Cardiac fibroblast (primary cell): ENCODE measurements around the gene FOXA1.

Experiments used
- DNase-seq, 2 donors: peaks; one replicate each; pipeline versions ENCODE4 v3.0.0 to v3.0.0-alpha.2; 2010; ENCODE audit warnings: low read depth in 2 of 2
- H3K4me3 ChIP-seq, 2 donors: replicated peaks in 1 of 2; 1 replicate in 1 of 2; 2 replicates in 1 of 2; pipeline ENCODE4 v1.5.1; 2011; ENCODE audit warnings: low read depth in 2 of 2, low read length in 2 of 2, mild to moderate bottlenecking in 2 of 2, moderate library complexity in 1 of 2
- TF ChIP-seq, protein P1 (sequence below): IDR thresholded peaks from one replicate; pipeline ENCODE4 v1.5.1; 2011; ENCODE audit warnings: low read depth, mild to moderate bottlenecking, low read length, inconsistent platforms

The FOXA1 gene

DNA sequence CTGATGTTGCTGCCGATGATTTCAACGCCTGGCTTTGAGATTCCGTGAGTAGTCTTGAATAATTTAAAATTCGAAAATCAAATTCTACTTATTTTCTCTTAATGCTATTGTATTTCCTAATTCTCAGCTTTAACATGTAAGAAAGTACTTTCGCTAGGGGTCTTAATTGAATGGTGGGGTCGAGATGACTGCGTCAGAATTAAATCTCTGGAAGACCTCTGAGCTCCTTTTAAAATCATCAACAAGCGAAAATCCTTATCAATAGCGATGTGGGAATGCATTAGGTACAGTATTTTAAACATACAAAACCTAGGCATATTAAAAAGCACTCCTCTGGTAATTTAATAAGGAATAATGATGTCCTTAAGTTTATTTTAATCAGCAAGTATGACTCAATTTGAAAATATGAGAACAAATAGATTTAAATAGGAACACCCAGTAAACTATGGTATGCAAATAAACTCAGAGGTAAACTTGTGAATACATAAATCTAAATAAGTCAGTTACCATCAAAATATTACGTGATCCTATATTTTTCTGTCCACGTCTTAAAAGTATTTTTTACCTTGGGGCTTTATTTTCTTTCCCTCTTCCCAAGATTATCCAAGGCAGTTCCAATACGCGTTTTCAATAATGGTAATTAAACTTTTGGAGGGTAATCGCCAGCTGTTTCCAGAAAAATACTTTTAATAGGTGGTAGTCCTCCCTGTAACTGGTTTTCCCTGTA is 1.4 kb downstream of the FOXA1 start:
- DNase-seq, result no peak
- TF ChIP-seq, protein P1, sequence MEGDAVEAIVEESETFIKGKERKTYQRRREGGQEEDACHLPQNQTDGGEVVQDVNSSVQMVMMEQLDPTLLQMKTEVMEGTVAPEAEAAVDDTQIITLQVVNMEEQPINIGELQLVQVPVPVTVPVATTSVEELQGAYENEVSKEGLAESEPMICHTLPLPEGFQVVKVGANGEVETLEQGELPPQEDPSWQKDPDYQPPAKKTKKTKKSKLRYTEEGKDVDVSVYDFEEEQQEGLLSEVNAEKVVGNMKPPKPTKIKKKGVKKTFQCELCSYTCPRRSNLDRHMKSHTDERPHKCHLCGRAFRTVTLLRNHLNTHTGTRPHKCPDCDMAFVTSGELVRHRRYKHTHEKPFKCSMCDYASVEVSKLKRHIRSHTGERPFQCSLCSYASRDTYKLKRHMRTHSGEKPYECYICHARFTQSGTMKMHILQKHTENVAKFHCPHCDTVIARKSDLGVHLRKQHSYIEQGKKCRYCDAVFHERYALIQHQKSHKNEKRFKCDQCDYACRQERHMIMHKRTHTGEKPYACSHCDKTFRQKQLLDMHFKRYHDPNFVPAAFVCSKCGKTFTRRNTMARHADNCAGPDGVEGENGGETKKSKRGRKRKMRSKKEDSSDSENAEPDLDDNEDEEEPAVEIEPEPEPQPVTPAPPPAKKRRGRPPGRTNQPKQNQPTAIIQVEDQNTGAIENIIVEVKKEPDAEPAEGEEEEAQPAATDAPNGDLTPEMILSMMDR, result no peak
- no peak overlapping the region for H3K4me3 ChIP-seq

DNA sequence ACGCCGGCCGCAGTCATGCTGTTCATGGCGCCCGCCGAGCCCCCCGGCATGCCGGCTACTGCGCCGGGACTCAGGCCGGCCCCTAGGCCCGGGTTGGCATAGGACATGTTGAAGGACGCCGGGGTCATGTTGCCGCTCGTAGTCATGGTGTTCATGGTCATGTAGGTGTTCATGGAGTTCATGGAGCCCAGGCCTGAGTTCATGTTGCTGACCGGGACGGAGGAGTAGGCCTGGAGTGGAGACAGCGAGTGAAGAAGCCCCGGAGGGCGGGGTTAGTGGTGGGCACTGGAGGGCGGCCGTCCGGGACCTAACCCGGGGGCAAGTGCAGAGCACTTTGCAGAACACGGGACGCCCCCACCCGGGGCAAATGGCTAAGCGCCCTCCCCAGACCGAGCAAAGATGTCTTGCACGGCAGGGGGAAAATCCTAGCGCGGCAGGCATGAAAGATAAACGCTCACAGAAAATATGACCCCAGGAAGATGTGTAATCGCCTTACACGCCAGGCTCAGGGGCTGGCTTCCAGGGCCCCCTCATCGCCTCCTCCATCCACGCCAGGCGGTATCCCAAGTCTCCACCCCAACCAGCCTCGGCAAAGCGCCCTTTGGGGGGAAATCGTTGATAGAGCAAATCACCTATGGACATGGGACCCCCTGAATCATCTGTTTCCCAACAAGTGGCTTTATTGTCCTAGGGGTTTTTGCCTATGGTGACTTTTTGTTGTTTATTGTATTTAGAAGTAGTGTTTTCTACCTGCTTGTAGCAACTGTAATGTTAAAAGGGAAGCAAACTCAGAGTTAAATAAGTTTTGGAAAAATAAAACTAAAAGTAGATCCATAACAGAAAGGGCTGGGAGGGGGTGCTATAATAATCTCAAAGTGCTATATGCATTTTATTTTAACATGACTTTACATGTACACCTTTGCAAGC is 2.3 kb downstream of the FOXA1 start:
- H3K4me3 ChIP-seq, result no peak overlapping the region
- TF ChIP-seq, protein P1, result no peak
- DNase-seq, result no peak

DNA sequence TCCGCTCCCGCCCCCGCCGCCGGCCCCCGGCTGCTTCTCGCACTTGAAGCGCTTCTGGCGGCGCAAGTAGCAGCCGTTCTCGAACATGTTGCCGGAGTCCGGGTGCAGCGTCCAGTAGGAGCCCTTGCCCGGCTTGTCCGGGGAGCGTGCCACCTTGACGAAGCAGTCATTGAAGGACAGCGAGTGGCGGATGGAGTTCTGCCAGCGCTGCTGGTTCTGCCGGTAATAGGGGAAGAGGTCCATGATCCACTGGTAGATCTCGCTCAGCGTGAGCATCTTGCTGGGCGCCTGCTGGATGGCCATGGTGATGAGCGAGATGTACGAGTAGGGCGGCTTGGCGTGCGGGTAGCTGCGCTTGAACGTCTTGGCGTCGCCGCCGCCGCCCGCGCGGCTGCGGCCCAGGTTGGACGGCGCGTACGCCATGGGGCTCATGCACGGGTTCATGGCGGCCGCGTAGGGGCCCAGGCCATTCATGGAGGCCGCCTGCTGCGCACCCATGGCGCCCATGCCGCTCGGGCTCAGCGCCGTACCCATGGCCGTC is 3.0 kb downstream of the FOXA1 start:
- no peak for DNase-seq
- H3K4me3 ChIP-seq, result no peak overlapping the region
- TF ChIP-seq, protein P1, result no peak

DNA sequence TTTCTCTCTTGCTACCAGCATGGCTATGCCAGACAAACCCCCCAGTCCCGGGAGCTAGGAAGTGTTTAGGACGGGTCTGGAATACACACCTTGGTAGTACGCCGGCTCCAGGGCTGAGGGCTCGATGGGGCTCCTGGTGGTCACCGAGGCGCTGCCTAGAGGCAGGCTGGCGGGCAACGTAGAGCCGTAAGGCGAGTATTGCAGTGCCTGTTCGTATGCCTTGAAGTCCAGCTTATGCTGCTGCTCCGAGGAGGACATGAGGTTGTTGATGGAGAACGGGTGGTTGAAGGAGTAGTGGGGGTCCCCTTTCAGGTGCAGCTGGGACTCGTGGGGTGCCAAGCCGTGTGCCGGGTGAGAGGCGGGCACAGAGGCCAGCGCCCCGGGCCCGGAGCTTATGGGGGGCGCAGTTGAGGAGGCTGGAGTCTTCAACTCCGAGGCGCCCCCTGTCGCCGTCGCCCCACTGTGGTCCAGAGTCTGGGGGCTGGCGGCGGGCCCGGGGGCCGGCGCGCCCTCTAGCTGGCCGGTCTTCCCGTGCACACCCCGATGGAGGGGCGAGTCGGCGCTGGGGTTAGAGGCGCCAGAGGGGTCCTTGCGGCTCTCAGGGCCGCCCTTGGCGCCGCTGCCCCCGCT is 3.6 kb downstream of the FOXA1 start:
- TF ChIP-seq, protein P1, result no peak
- no peak for DNase-seq
- no peak overlapping the region for H3K4me3 ChIP-seq

DNA sequence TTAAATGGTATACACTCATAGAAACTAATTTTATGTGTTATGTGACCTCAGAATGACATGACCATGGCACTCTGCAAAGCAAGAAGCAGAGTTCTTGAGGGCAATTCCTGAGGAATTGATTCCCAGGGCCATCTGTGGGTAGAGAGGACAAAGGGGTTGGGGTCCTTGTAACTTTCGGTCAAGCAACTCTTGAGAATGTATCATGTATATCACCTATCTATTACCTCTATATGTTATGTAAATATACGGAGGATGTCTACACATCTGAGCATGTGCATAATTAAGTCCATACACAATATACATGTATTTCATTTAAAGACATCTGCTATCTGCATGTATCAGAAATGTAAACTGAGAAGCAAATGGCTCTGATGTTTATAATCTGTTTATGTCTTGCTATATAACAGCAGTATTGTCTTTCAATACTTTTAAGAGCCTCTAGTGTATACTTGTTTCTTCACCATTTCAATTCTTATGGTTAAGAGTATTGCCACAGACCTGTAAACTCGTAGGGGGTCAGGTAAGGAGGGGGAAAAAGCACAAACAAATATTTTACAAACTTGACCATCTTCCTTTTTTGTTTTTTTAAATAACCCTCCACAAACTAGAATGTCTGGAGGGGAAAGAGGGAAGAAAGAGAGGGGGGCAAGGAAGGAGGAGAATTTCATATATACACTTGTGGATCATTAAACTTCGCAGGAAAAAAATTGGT is 4.5 kb downstream of the FOXA1 start:
- TF ChIP-seq, protein P1, result no peak
- DNase-seq, result no peak
- no peak overlapping the region for H3K4me3 ChIP-seq
